Measurements from ENCODE around the gene SUN1. TPM values are rescaled to one million over a fixed set of nuclear protein-coding genes. Genes with fewer than 3 reads are reported as not detected.
"Not testable (repeated sequence)": the region's sequence is repeated elsewhere in the genome, so short reads cannot be mapped to it uniquely, and the experiment has no call there.

Gene SUN1
- total RNA-seq, 1 experiment from 2014 or later, result 39.6 TPM

GRCh38 chr7:801940-802381, 30.3 kb upstream of the SUN1 start:
- H3K9me3 ChIP-seq (ENCODE audit: low read length), result no peaks in the 10 kb centered on the region
- no peak for DNase-seq
- H3K36me3 ChIP-seq (ENCODE audit: insufficient read depth, low read length), result no peaks in the 10 kb centered on the region
- no peaks in the 10 kb centered on the region for H3K79me2 ChIP-seq (ENCODE audit: low read length)
- H3K4me3 ChIP-seq (ENCODE audit: low read length), result no peak overlapping the region
- H3K4me1 ChIP-seq (ENCODE audit: low read length), result no peaks in the 10 kb centered on the region
- no peak overlapping the region for H3K4me2 ChIP-seq (ENCODE audit: low read depth, low read length, poor library complexity, severe bottlenecking)
- no peak overlapping the region for H2AFZ ChIP-seq (ENCODE audit: low read length)
- H3K9me2 ChIP-seq (replicated peaks; ENCODE audit: insufficient read depth, low read length), result no peaks in the 10 kb centered on the region
- H4K20me1 ChIP-seq (ENCODE audit: insufficient read depth, low read depth, low read length), result no peaks in the 10 kb centered on the region
- no peaks in the 10 kb centered on the region for H3K27me3 ChIP-seq (ENCODE audit: low read length)
- no peak overlapping the region for H3K27ac ChIP-seq (ENCODE audit: low read length)
- H3K9ac ChIP-seq (ENCODE audit: low read length), result no peak overlapping the region

GRCh38 chr7:802500-803242, 29.6 kb upstream of the SUN1 start:
- H2AFZ ChIP-seq (ENCODE audit: low read length), result no peak overlapping the region
- no peaks in the 10 kb centered on the region for H3K9me3 ChIP-seq (ENCODE audit: low read length)
- no peaks in the 10 kb centered on the region for H3K9me2 ChIP-seq (replicated peaks; ENCODE audit: insufficient read depth, low read length)
- no peaks in the 10 kb centered on the region for H3K79me2 ChIP-seq (ENCODE audit: low read length)
- DNase-seq, result no peak
- no peaks in the 10 kb centered on the region for H3K4me1 ChIP-seq (ENCODE audit: low read length)
- no peaks in the 10 kb centered on the region for H4K20me1 ChIP-seq (ENCODE audit: insufficient read depth, low read depth, low read length)
- no peak overlapping the region for H3K27ac ChIP-seq (ENCODE audit: low read length)
- no peaks in the 10 kb centered on the region for H3K36me3 ChIP-seq (ENCODE audit: insufficient read depth, low read length)
- no peaks in the 10 kb centered on the region for H3K27me3 ChIP-seq (ENCODE audit: low read length)
- no peak overlapping the region for H3K4me2 ChIP-seq (ENCODE audit: low read depth, low read length, poor library complexity, severe bottlenecking)
- H3K9ac ChIP-seq (ENCODE audit: low read length), result no peak overlapping the region
- H3K4me3 ChIP-seq (ENCODE audit: low read length), result no peak overlapping the region

GRCh38 chr7:803243-803635, 29.0 kb upstream of the SUN1 start:
- Histone ChIP-seq H3K4me3 (ENCODE audit: low read length) (no peak overlapping the region), H3K9me3 (ENCODE audit: low read length) (no peaks in the 10 kb centered on the region), H3K27me3 (ENCODE audit: low read length) (no peaks in the 10 kb centered on the region), H3K9ac (ENCODE audit: low read length) (no peak overlapping the region), H3K27ac (ENCODE audit: low read length) (no peak overlapping the region), H2AFZ (ENCODE audit: low read length) (no peak overlapping the region), H4K20me1 (ENCODE audit: insufficient read depth, low read depth, low read length) (no peaks in the 10 kb centered on the region), H3K9me2 (replicated peaks; ENCODE audit: insufficient read depth, low read length) (no peaks in the 10 kb centered on the region), H3K4me2 (ENCODE audit: low read depth, low read length, poor library complexity, severe bottlenecking) (no peak overlapping the region), H3K4me1 (ENCODE audit: low read length) (no peaks in the 10 kb centered on the region), H3K36me3 (ENCODE audit: insufficient read depth, low read length) (no peaks in the 10 kb centered on the region), H3K79me2 (ENCODE audit: low read length) (no peaks in the 10 kb centered on the region)
- DNase-seq, result no peak

GRCh38 chr7:803796-804195, 28.5 kb upstream of the SUN1 start:
- H3K4me2 ChIP-seq (ENCODE audit: low read depth, low read length, poor library complexity, severe bottlenecking); H3K79me2 ChIP-seq (ENCODE audit: low read length); H3K4me3 ChIP-seq (ENCODE audit: low read length): not testable (repeated sequence)

GRCh38 chr7:805261-805660, 27.0 kb upstream of the SUN1 start:
- DNase-seq, result no peak
- no peaks in the 10 kb centered on the region for H3K9me2 ChIP-seq (replicated peaks; ENCODE audit: insufficient read depth, low read length)
- H2AFZ ChIP-seq (ENCODE audit: low read length), result no peak overlapping the region
- no peak overlapping the region for H3K9ac ChIP-seq (ENCODE audit: low read length)
- no peaks in the 10 kb centered on the region for H3K79me2 ChIP-seq (ENCODE audit: low read length)
- H3K27ac ChIP-seq (ENCODE audit: low read length), result no peak overlapping the region
- H4K20me1 ChIP-seq (ENCODE audit: insufficient read depth, low read depth, low read length), result no peaks in the 10 kb centered on the region
- H3K36me3 ChIP-seq (ENCODE audit: insufficient read depth, low read length), result no peaks in the 10 kb centered on the region
- no peaks in the 10 kb centered on the region for H3K27me3 ChIP-seq (ENCODE audit: low read length)
- H3K4me3 ChIP-seq (ENCODE audit: low read length), result no peak overlapping the region
- no peaks in the 10 kb centered on the region for H3K9me3 ChIP-seq (ENCODE audit: low read length)
- H3K4me2 ChIP-seq (ENCODE audit: low read depth, low read length, poor library complexity, severe bottlenecking), result no peak overlapping the region
- no peaks in the 10 kb centered on the region for H3K4me1 ChIP-seq (ENCODE audit: low read length)

More at GRCh38 chr7:803796-804195, 28.5 kb upstream of the SUN1 start:
- not testable (repeated sequence) for H3K27ac ChIP-seq (ENCODE audit: low read length); H3K9ac ChIP-seq (ENCODE audit: low read length); H4K20me1 ChIP-seq (ENCODE audit: insufficient read depth, low read depth, low read length); H3K4me1 ChIP-seq (ENCODE audit: low read length); H2AFZ ChIP-seq (ENCODE audit: low read length); DNase-seq; H3K9me3 ChIP-seq (ENCODE audit: low read length); H3K9me2 ChIP-seq (replicated peaks; ENCODE audit: insufficient read depth, low read length); H3K27me3 ChIP-seq (ENCODE audit: low read length); H3K36me3 ChIP-seq (ENCODE audit: insufficient read depth, low read length)

GRCh38 chr7:815284-816216, 16.7 kb upstream of the SUN1 start:
- Histone ChIP-seq H3K9me3 (ENCODE audit: low read length) (no peaks in the 10 kb centered on the region), H3K9ac (ENCODE audit: low read length) (peak overlapping the region; percentile 29; the same call in 1 of the 2 replicates), H3K36me3 (ENCODE audit: insufficient read depth, low read length) (no peaks in the 10 kb centered on the region), H2AFZ (ENCODE audit: low read length) (no peak overlapping the region), H3K4me3 (ENCODE audit: low read length) (peak overlapping the region; percentile 61), H3K4me2 (ENCODE audit: low read depth, low read length, poor library complexity, severe bottlenecking) (peak overlapping the region; percentile 54), H4K20me1 (ENCODE audit: insufficient read depth, low read depth, low read length) (no peaks in the 10 kb centered on the region; the same call in 1 of the 2 replicates), H3K27me3 (ENCODE audit: low read length) (no peaks in the 10 kb centered on the region), H3K27ac (ENCODE audit: low read length) (no peak overlapping the region), H3K9me2 (replicated peaks; ENCODE audit: insufficient read depth, low read length) (no peaks in the 10 kb centered on the region), H3K79me2 (ENCODE audit: low read length) (peaks cover 37% of the 10 kb centered on the region), H3K4me1 (ENCODE audit: low read length) (peaks cover 44% of the 10 kb centered on the region)
- DNase-seq, result peak; percentile 52

GRCh38 chr7:816300-816750, 16.0 kb upstream of the SUN1 start:
- Histone ChIP-seq H3K4me1 (ENCODE audit: low read length) (peaks cover 47% of the 10 kb centered on the region), H3K36me3 (ENCODE audit: insufficient read depth, low read length) (no peaks in the 10 kb centered on the region), H3K9me3 (ENCODE audit: low read length) (no peaks in the 10 kb centered on the region), H4K20me1 (ENCODE audit: insufficient read depth, low read depth, low read length) (no peaks in the 10 kb centered on the region; the same call in 1 of the 2 replicates), H3K27ac (ENCODE audit: low read length) (no peak overlapping the region), H3K27me3 (ENCODE audit: low read length) (no peaks in the 10 kb centered on the region), H3K4me2 (ENCODE audit: low read depth, low read length, poor library complexity, severe bottlenecking) (peak overlapping the region; percentile 54), H3K9ac (ENCODE audit: low read length) (peak overlapping the region; percentile 29; the same call in 1 of the 2 replicates), H3K4me3 (ENCODE audit: low read length) (peak overlapping the region; percentile 61), H3K9me2 (replicated peaks; ENCODE audit: insufficient read depth, low read length) (no peaks in the 10 kb centered on the region), H3K79me2 (ENCODE audit: low read length) (peaks cover 45% of the 10 kb centered on the region), H2AFZ (ENCODE audit: low read length) (no peak overlapping the region)
- DNase-seq, result peak; percentile 99
